Stimulated activated CD8-positive, alpha-beta memory T cell treated with anti-CD3 and anti-CD28 coated beads, Interleukin-2, amount 100 ng/mL, for 1 hour (primary cell): ENCODE results near the gene WFDC5.
"Not testable (repeated sequence)": the region's sequence is repeated elsewhere in the genome, so short reads cannot be mapped to it uniquely, and the experiment has no call there.

Source experiments
- DNase-seq, 2 donors: peaks; one replicate each; pipeline ENCODE4 v3.0.0-alpha.2; 2020; ENCODE audit warnings: low read depth in 2 of 2

WFDC5 gene

DNA sequence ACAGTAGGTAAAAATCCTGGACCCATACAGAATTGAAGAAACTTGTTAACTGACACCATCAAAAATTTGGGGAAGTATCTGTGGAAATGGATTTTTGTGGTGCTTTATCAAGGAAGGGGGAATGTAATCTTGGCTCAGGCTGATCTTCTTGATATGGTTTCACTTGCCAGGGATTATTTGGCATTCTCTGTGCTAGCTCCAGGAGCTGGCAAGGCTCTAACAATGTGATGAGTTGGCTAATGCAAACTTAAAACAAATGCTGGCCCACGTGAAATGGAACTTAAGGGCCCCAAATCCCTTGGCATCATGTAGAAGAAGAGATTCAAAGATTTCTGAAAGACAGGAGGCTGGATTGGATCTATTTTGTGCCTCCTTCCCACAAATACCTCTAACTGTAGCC lies 27.2 kb downstream of the WFDC5 start:
- DNase-seq = no peak

DNA sequence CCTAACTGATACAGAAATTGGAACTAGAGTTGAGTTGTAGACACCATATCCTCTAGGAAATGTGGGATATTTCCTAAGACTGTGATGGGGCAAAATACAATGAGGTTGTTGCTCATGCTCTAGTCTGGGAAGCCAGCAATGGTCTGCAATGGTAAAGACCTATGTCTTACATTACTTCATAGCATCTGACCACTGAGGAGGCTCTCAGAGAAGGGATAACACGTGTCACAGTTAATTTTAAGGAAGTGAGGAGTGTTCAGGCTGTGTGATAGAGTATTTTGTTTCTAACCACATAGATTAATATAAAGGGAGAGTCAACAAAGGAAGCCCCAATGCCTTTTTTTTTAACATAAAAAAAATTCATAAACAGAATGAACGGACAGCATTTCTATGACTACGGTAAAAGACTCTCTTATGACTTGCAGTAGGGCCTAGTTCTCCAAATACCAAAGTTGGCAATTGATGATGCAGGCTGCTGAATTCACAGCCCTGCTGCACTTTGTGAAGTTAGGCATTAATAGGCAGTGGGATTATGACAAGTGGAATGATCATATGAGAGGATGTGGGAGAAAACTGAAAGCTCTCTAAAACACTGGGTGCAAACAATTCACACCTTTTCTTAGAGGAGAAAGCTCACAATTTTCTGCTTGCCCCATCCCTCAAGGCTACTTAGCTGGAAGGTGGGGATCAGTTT lies 27.7 kb downstream of the WFDC5 start:
- DNase-seq = no peak

DNA sequence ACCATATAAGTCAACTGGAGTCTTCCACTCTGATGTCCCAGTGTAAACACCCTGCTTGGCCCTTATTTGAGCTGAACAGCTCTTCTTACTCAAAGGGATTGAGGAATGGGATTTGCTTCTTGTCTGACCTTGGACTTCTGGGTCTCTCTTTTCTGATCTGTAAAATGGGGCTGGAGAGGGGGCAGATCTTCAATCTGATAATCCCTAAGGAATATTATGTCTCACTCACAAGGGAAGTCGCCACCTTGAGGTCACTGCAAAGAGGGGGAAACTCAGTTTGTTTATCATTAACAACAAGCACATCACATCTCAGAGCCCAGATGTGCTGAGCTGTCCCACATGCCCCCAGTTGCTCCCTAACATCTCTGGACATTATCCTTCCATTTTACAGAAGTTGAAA lies 29.1 kb downstream of the WFDC5 start:
- DNase-seq = no peak

DNA sequence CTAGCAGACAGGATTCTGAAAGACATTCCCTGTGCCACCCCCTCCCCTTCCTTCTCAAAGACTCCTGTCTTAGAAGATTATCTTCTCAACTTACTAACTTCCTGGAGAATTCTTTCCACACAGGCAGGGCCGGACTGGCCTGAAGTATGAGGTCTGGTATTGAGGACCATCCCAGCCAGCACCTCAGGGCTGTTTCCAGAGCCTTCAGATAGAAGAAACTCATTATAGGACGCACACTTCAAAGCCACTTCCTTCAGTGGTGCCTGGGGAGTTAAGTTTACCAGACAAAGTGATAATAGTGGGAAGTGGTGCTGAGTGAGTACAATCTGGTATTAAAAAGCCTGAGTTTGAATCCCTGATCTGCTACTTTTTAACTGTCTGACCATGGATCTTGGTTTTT lies 29.7 kb downstream of the WFDC5 start:
- no peak for DNase-seq

DNA sequence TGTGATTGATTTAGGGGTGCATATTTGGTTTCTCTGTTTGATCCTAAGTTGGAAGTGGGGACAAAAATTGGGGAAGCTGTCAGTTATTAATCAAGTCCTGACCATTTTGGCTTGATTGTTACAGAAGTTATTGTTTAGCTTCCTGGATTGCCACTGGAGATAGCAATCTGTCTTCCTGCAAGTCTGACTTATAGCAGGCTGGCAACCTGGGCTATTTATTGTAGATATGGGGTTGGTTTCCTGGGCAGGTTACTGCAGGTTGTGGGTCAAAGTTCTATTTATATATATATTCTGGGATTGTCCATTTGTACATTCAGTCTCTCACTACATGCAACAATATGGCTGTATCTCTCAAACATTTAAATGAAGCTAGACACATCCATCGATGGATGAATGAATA lies 31.8 kb downstream of the WFDC5 start:
- no peak for DNase-seq

DNA sequence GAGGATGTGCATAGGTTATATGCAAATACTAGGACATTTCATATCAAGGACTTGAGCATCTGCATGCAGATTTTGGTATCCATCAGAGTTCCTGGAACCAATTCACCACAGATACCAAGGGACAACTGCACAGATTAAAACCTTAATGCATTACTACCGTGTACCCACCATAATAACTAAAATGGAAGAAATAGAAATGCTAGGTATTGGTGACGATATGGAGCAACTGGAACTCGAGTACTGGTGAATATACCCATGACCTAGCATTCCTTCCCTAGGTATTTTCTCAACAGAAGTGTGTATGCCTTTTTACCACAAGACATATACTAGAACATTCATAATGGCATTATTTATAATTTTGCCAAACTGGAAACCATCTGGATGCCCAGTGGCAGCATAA lies 32.5 kb downstream of the WFDC5 start:
- no peak for DNase-seq

DNA sequence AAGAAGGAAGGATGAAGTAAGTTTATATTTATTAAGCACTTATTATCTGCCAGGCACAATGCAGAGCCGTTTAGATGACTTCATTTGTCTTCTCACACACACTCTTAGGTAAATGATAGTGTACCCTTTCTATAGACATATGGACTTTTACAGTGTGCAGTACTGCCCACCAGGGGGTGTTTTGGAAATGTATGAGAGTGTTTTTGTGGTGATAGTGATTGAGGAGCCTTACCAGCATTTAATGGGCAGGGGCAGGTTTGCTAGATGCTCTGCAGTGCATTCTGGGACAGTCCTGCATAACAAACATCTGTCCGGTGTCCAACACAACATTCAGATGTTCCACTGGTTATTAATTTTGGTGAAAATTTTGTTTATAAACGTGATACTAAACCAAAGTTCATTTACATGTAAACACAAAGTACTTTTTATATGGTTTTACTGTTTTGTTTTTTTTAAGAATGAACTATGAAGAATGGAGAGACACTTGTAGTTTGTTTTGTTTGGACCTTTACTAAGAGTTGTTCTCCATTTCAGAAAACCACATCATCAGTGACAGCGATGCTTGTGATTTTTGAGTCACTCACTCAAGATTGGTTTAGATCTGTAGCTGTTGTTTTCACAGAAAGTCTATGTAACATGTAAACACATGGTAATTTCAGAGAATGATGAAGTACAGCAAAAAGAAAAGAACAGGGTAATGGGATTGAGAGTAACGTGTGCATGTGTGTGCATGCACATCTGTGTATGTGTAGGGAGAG lies 33.9 kb downstream of the WFDC5 start:
- DNase-seq = no peak

DNA sequence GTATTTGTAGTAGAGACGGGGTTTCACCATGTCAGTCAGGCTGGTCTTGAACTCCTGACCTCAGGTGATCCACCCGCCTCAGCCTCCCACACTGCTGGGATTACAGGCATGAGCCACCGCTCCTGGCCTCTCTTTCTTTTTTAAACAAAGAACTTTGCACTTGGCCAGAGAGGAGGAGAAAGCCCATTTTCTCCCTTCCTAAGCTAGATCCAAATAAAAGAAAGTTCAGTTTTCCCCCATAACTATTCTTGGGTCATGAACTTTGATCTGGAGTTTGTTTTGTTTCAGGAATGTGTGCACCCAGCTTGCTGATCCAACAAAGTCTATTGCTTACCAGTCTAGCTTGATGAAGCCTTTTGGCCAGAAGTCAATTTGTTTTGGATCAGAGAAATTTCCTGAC lies 37.4 kb downstream of the WFDC5 start:
- DNase-seq = no peak

DNA sequence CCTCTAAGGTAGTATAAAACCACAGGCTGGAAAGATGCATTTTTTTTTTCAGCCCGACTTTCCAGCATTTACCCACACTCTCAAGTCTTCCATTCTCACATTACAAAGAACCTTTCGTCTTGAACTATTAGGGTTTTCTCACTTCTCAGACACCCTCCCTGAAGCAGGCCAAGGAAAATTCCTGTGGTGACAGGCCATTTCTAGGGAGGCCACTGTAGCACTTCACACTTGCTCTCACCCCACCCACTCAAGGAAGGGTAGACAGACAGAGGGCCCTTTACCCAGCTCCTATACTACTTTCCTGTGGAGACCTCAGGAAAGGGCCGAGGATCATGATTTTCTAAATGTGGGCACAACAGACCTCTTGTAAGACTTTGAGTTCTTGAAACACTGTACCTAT lies 41.8 kb downstream of the WFDC5 start:
- DNase-seq = no peak

DNA sequence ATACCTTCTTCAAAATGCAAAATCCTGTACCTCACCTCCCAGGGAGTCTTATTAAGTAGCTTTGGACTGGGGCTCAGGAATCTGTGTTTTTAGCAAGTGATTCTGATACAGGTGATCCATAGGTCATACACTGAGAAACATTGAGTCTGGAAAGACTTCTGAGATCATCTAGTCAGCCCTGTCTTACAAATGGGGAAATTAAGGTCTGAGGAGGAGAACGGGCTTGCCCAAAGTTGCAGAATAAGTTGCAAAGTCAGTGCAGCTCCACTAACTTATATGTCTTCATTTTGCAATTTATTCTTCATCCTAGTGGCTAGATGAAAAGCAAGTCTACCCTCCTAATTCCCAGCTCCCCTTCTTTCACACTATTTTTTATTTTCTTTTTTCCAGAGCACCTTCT lies 42.9 kb downstream of the WFDC5 start:
- DNase-seq = no peak

DNA sequence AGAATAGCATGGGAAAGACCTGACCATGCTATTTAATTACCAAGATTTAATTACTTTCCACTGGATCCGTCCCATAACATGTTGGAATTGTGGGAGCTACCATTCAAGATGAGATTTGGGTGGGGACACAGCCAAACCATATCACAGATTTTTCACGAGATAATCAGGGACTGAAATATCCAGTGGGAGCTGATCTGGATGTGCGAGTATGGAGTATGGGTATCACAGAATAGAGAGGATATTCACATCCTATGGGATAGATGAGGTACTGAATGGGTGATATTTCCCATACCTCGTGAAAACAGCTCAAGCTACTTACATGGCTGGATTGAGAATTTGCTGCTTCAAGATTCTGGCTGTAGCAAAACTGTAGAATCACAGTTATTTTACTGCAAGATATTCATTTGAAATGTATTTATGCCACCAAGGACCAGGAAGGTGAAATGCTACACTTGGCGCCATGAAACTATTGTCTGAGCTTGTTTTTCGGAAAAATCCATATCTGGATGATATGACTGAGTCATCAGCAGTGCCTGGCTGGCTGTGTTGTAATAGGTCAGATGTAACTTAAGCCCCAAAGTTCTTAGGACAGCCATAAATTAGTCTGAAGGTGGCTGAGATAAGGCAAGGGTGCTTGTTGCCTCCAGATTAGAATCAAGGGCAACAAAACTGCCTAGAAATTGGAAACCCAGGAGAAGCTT lies 43.9 kb downstream of the WFDC5 start:
- no peak for DNase-seq

DNA sequence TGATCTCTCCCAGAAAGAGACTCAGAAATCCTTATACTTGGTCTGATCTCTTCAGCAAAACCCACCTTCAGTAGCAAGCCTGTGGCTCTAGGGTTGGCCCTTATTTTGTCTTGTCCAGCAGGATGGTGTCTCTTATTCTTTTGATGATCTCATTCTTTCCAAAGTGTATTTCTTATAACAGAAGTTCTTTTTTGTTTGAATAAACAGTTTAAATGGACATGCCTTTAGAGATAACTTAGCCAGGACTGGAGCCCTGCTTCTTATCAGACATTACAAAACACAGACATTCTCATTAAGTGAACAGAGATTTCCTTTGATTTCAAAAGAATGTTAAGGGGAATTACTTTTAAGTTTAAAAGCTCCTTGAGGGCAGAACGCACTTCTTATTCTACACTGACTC lies 45.7 kb downstream of the WFDC5 start:
- DNase-seq = no peak

DNA sequence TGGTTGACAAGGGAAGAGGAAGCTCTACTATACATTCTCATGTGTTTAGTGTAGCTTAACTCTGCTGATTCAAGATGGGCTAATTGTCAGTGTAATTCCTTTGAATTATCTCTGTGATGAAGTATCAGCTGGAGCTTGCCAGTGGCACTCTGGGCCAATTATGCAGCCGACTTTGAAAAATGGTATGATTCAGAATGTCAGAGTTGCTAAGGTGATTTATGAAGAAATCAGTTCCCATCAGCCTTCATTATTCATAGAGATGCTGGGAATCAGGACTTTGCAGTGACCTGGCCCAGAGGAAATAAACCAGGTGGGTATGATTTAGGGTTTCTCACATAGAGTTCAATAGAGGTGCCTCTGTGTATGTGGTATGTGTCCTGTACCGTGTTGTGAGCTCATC lies 47.4 kb downstream of the WFDC5 start:
- no peak for DNase-seq

DNA sequence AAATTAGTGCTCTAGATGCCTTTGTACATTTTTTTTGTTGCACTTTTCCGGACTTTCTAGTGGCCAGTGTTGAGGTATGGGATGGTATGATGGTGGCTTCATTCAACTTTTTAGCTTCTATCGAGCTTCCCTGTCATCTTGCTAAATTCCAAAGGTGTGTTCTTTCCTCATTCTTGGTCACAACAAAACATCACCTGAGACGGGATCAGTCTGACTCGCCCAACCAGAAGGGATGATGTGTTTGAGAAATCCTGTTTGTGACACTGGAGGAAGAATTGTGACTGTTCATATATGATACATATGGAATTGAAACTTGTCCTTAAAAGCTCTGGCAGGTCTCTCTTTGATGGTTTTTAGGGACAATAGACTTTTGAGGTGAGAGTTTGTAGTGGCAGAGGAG lies 47.9 kb downstream of the WFDC5 start:
- no peak for DNase-seq

DNA sequence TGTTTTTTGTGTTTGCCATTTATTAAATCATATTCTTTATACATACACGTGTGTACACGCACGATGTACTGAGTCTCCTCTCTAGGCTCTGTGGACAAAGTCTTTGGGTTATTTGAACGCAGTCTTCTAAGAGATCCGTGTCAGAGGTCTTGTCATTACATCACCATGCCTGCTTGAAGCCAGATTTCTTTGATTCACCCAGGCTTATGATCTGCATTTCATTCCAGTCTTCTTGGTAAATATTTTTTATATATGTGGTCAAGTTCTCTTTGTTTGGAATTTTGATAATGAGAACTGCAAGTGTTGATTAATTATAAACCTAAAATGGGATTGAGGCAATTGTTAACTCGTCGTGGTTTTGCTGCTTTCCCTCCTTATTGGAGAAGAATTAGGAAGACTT lies 48.6 kb downstream of the WFDC5 start:
- DNase-seq = no peak

DNA sequence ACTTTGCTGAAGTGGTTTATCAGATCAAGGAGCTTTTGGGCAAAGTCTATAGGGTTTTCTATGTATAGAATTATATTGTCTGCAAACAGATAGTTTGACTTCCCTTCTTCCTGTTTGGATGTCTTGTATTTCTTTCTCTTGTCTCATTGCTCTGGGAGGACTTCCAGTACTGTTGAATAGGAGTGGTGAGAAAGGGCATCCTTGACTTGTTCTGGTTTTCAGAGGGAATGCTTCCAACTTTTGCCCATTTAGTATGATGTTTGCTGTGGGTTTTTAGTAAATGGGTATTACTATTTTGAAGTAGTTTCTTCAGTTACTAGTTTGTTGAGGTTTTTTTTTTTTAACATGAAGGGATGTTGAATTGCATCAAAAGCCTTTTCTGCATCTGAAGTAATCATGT lies 50.2 kb downstream of the WFDC5 start:
- DNase-seq = no peak

DNA sequence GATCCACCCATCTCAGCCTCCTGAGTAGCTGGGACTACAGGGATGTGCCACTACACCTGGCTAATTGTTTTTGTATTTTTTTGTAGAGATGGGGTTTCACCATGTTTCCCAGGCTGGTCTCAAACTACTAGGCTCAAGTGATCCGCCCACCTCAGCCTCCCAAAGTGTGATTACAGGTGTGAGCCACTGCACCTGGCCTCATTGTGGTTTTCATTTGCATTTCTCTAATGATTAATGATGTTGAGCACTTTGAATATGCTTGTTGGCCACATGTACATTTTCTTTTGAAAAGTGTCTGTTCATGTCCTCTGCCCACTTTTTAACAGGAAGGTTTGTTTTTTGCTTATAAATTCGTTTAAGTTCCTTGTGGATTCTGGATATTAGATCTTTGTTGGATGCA lies 51.9 kb downstream of the WFDC5 start:
- DNase-seq = not testable (repeated sequence)

DNA sequence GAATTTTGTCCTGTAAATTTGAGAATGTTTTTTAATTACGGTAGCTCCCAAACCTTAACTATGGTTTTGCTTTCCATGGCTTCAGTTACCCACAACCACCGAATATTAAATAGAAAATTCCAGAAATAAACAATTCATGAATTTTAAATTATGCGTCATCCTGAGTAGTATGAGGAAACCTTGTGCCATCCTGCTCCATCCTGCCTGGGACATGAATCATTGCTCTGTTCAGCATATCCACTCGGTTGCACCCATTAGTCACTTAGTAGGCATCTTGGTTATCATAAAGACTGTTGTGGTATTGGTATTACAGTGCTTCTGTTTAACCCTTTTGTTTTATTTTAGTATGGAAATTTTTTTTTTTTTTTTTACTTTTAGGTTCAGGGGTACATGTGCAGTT lies 53.7 kb downstream of the WFDC5 start:
- no peak for DNase-seq

DNA sequence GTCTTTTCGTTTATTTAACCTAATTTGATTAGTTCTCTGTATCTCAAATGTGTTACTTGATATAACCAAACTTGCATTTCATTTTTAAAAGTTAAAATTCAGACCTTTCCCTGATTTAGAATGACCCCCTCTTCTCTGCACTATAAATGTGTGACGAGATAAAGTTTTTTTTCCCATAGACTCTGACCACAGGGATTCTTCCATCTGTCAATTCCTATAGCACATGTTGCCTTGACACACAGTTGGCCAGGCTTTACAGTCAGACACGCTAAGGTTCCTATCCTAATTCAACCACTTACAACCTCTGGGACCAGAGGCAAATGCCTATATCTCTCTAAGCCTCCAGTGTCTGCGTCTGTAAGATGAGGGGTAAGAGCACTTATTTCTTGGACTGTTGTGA lies 54.7 kb downstream of the WFDC5 start:
- DNase-seq = no peak
